ENCODE results near the gene DNAI1. TPM values are rescaled to one million over a fixed set of nuclear protein-coding genes. Genes with fewer than 3 reads are reported as not detected.

The DNAI1 gene
- total RNA-seq, 4 donors from 2014 or later: 0.51 TPM; not detected in 3

GRCh38 chr9:34519321-34520020 lies 60.9 kb downstream of the DNAI1 start:
- no peak for TF ChIP-seq CTCF (IDR thresholded peaks at IDR 0.05; ENCODE audit: low read depth)

GRCh38 chr9:34520096-34520495 lies 61.5 kb downstream of the DNAI1 start:
- no peak for TF ChIP-seq CTCF (IDR thresholded peaks at IDR 0.05; ENCODE audit: low read depth)

- TF ChIP-seq CTCF (IDR thresholded peaks at IDR 0.05; ENCODE audit: low read depth): no peak
Observed at GRCh38 chr9:34520505-34521385, 62.1 kb downstream of the DNAI1 start.

GRCh38 chr9:34521406-34522045 lies 62.9 kb downstream of the DNAI1 start:
- TF ChIP-seq CTCF (IDR thresholded peaks at IDR 0.05; ENCODE audit: low read depth): no peak

- no peak for TF ChIP-seq CTCF (IDR thresholded peaks at IDR 0.05; ENCODE audit: low read depth)
Observed at GRCh38 chr9:34522091-34522887, 63.7 kb downstream of the DNAI1 start.

GRCh38 chr9:34522971-34523797 lies 64.6 kb downstream of the DNAI1 start, which contains the start of gene ENHO:
ENHO (minus strand) TSS chr9:34522990; CDS start chr9:34521695, 1,295 bp downstream.
- no peak for TF ChIP-seq CTCF (IDR thresholded peaks at IDR 0.05; ENCODE audit: low read depth)
